ENCODE measurements around the gene FRMD4B. TPM values are rescaled to one million over a fixed set of nuclear protein-coding genes. Genes with fewer than 3 reads are reported as not detected.

Gene FRMD4B
- polyA plus RNA-seq, 2 of the 4 experiments (the other 2 are of a cell fraction): 0.92 to 5.9 TPM

DNA sequence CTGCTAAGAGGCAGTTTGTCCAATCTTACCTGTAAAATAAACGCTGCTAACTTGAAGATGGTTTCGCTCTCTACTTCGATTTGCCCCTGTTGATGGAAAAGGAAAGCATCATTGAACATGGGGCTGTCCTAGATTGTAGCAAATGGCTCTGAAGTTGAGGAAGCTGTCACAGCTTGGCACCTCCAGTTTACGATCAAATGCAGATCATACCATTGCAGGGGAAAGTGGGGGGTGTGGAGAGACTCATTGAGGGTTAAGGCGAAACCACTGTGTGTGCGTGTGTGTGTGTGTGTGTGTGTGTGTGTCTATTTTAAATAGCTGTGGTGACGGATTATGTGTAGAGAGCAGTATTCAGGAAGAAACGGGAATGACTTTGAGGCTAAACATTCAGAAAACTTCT, 135.9 kb downstream of the FRMD4B start:
- CTCF ChIA-PET: interaction anchor here (0.8 to 1.5 kb wide), 3 partner anchors 11 to 89 kb away, joined by 3 read pairs; no protein-coding TSS in a partner anchor

GRCh38 chr3:69249001-69249400, 136.9 kb downstream of the FRMD4B start:
- Histone ChIP-seq H3K27ac (no peak overlapping the region), H3K4me3 (no peak overlapping the region), H3K4me1 (no peaks in the 10 kb centered on the region), H3K4me2 (no peak overlapping the region), H3K9me3 (no peaks in the 10 kb centered on the region)
- 94% methylated on average over 2 of the region's 2 CpGs for WGBS (ENCODE audit: missing lambda C conversion rate)
- ChIA-PET POLR2A (no interaction called here), CTCF (interaction anchor here (1.1 to 1.3 kb wide), 2 partner anchors 12 to 21 kb away, joined by 3 read pairs; no protein-coding TSS in a partner anchor)
- DNase-seq (ENCODE audit: low read depth in 1 of 2, low spot score in 1 of 2): no peak
- no peak for FAIRE-seq
- no peak for ATAC-seq
- no peak for TF ChIP-seq ZNF302 (CRISPR knock-in tag; IDR thresholded peaks at IDR 0.05)
- no peak for TF ChIP-seq NFE2L2 (conservative IDR thresholded peaks at IDR 0.05; ENCODE audit: low read length)
- TF ChIP-seq HOXB5 (CRISPR knock-in tag; IDR thresholded peaks at IDR 0.05): no peak
- no peak for TF ChIP-seq HOXB13 (CRISPR knock-in tag; IDR thresholded peaks at IDR 0.05; ENCODE audit: low read depth)
- TF ChIP-seq, protein P1, sequence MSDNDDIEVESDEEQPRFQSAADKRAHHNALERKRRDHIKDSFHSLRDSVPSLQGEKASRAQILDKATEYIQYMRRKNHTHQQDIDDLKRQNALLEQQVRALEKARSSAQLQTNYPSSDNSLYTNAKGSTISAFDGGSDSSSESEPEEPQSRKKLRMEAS (IDR thresholded peaks at IDR 0.05): no peak
- TF ChIP-seq, protein P2, sequence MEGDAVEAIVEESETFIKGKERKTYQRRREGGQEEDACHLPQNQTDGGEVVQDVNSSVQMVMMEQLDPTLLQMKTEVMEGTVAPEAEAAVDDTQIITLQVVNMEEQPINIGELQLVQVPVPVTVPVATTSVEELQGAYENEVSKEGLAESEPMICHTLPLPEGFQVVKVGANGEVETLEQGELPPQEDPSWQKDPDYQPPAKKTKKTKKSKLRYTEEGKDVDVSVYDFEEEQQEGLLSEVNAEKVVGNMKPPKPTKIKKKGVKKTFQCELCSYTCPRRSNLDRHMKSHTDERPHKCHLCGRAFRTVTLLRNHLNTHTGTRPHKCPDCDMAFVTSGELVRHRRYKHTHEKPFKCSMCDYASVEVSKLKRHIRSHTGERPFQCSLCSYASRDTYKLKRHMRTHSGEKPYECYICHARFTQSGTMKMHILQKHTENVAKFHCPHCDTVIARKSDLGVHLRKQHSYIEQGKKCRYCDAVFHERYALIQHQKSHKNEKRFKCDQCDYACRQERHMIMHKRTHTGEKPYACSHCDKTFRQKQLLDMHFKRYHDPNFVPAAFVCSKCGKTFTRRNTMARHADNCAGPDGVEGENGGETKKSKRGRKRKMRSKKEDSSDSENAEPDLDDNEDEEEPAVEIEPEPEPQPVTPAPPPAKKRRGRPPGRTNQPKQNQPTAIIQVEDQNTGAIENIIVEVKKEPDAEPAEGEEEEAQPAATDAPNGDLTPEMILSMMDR (IDR thresholded peaks at IDR 0.05): no peak
- no peak for TF ChIP-seq RARB (CRISPR knock-in tag; IDR thresholded peaks at IDR 0.05)
- TF ChIP-seq REST (IDR thresholded peaks at IDR 0.05): no peak
- no peak for TF ChIP-seq SREBF2 (IDR thresholded peaks at IDR 0.05)
- TF ChIP-seq BHLHE40 (IDR thresholded peaks at IDR 0.05; ENCODE audit: low read depth, low read length): no peak
- TF ChIP-seq ESRRA (IDR thresholded peaks at IDR 0.05; ENCODE audit: borderline replicate concordance, low read length): no peak
- TF ChIP-seq ATOH8 (CRISPR knock-in tag; IDR thresholded peaks at IDR 0.05; ENCODE audit: low read depth): no peak
- TF ChIP-seq RCOR1 (IDR thresholded peaks at IDR 0.05; ENCODE audit: low read depth, low read length): no peak
- TF ChIP-seq RAD21 (conservative IDR thresholded peaks at IDR 0.05 in 1 of 2, IDR thresholded peaks at IDR 0.05 in 1 of 2): no peak
- TF ChIP-seq JUN (IDR thresholded peaks at IDR 0.05): no peak
- TF ChIP-seq ZC3H11A (IDR thresholded peaks at IDR 0.05): no peak

More for the DNA sequence above, 135.9 kb downstream of the FRMD4B start:
- FAIRE-seq (no peak), ATAC-seq (no peak), DNase-seq (ENCODE audit: low read depth in 1 of 2, low spot score in 1 of 2) (peak in 1 of 2 experiments; percentile 18)
- 81% methylated on average over 8 of the region's 8 CpGs for WGBS (ENCODE audit: missing lambda C conversion rate)
- POLR2A ChIA-PET: no interaction called here
- Histone ChIP-seq H3K4me2 (no peak overlapping the region; the same call in 2 of the 3 replicates), H3K4me1 (no peaks in the 10 kb centered on the region), H3K9me3 (no peaks in the 10 kb centered on the region), H3K4me3 (no peak overlapping the region), H3K27ac (no peak overlapping the region)
- TF ChIP-seq SMC3 (IDR thresholded peaks at IDR 0.05) (no peak), SREBF2 (IDR thresholded peaks at IDR 0.05) (no peak), RNF2 (IDR thresholded peaks at IDR 0.05; ENCODE audit: borderline replicate concordance, low read depth) (no peak), HDAC2 (IDR thresholded peaks at IDR 0.05) (no peak), ELK1 (IDR thresholded peaks at IDR 0.05; ENCODE audit: low read depth, low read length) (no peak), MYC (IDR thresholded peaks at IDR 0.05; ENCODE audit: borderline replicate concordance, low read length) (no peak), ATOH8 (CRISPR knock-in tag; IDR thresholded peaks at IDR 0.05; ENCODE audit: low read depth) (no peak), BHLHE40 (IDR thresholded peaks at IDR 0.05; ENCODE audit: low read depth, low read length) (no peak), CHD4 (IDR thresholded peaks at IDR 0.05; ENCODE audit: borderline replicate concordance) (no peak), MAFK (IDR thresholded peaks at IDR 0.05; ENCODE audit: partially characterized antibody) (no peak), FOXS1 (CRISPR knock-in tag; IDR thresholded peaks at IDR 0.05) (no peak), RFX5 (IDR thresholded peaks at IDR 0.05) (no peak), ESRRA (IDR thresholded peaks at IDR 0.05; ENCODE audit: borderline replicate concordance, low read length) (no peak)
- TF ChIP-seq, protein P2 (IDR thresholded peaks at IDR 0.05): no peak

Data from A549 (cell line).